HG02840 (cell line): Measurements from ENCODE around the gene DLEC1.
"Not testable (repeated sequence)": the region's sequence is repeated elsewhere in the genome, so short reads cannot be mapped to it uniquely, and the experiment has no call there.

ENCODE experiments used
- ATAC-seq: cut with Tn5 transposase; IDR thresholded peaks from one replicate; pipeline ENCODE4 v1.9.1; 2021; ENCODE audit warnings: mild to moderate bottlenecking, moderate library complexity, moderate number of reproducible peaks; ENCODE audit not compliant: unreplicated experiment, low FRiP score

DLEC1 gene

DNA sequence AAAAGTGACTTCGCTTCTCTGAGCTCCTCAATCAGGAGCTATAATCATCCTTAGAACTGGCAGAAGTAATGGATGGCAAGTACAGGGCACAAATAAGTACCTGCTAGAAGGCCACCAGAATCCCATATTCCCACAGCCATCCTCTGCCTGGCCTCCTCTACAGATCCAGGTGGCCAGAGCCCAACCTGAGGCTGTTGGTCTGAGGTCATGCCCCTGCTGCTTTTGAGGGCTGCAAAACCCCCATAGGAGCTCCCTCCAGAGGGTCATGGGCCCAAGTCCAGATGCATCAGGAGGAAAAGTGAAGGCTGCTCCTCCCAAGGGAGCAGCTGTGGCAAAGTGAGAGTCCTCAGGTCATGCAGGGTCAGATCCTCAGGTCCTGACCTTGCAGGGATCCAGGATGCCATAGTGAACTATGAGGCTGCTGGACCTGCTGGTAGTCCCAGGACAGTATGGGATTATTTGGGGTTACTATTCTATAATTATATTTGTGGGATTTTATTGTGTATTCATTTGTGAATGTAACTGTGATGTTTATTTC, 6.6 kb upstream of the DLEC1 start:
- ATAC-seq, result no peak

DNA sequence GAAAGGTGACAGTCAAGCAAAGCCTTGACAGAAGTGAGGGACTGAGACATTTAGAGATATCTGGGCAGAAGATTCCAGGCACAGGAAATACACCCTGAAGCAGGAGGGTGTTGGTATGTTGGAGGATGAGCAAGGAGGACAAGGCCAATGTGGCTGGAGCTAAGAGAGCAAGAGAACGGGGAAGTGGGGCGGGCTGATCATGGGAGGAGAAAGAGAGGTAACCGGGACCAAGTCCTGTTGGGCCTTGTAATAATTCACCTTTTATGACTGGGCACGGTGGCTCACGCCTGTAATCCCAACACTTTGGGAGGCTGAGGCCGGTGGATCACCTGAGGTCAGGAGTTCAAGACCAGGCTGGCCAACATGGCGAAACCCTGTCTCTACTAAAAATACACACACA, 5.4 kb upstream of the DLEC1 start:
- ATAC-seq, result not testable (repeated sequence)

DNA sequence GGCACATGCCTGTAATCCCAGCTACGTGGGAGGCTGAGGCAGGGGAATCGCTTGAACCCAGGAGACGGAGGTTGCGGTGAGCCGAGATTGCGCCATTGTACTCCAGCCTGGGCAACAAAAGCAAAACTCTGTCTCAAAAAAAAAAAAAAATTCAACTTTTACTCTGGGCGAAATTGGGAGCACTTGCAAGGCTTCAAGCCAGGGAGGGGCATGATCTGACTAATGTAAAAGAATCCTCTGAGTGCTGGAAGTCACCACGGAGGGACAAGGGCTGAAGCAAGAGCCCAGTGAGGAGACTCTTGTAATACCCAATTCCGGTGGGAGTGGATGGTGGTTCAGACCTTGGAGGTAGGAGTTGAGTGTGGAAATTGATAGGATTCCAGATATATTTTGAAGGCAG, 4.7 kb upstream of the DLEC1 start:
- not testable (repeated sequence) for ATAC-seq

DNA sequence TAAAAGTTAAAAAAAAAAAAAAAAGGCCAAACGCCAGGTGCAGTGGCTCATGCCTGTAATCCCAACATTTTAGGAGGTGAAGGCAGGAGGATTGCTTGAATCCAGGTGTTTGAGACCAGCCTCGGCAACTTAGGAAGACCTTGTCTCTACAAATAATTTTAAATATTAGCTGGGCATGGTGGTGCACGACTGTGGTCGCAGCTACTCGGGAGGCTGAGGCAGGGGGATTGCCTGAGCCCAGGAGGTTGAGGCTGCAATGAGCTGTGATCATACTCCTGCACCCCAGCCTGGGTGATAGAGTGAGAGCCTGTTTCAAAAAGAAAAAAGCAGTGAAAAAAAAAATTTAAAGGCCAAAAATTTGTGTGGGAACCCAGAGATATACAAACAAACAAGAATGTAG, 2.7 kb upstream of the DLEC1 start:
- no peak for ATAC-seq

DNA sequence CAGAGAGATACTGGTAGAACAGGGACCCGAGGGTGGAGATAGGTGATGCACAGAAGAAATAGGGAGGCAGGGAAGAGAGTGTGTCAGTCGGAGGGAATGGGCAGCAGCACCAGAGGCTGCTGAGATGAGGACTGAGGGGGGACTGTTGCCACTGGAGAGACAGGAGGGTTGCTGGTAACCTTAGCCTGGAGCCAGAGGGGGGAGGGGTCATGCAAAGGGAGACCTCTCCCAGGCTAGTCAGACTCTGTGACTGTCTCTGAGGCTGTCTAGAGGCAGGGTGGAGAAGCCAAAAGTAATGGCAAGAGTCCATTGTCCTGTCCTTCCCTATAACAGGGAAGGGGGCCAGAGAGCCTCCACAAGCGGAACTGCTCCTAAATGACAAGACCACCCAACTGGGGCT, 2.1 kb upstream of the DLEC1 start:
- ATAC-seq, result no peak

DNA sequence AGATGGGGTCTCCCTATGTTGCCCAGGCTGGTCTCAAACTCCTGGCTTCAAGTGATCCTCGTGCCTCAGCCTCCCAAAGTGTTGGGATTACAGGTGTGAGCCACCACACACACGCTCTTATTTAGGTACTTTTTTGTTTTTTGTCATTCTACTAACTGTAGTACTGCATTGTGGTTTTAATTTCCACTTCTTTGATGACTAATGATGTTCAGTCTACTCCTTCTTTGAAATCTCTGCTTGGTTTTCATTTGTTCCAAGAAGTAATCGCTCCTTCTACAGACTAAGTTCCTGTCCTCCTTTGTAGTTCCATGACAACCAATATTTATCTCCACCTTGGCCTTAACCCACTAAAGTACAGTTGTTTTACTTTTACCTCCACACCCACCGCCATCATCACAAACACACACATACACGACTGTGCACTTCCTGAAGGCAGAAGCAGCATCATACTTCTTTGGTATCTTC, 529 bp upstream of the DLEC1 start:
- ATAC-seq, result no peak

DNA sequence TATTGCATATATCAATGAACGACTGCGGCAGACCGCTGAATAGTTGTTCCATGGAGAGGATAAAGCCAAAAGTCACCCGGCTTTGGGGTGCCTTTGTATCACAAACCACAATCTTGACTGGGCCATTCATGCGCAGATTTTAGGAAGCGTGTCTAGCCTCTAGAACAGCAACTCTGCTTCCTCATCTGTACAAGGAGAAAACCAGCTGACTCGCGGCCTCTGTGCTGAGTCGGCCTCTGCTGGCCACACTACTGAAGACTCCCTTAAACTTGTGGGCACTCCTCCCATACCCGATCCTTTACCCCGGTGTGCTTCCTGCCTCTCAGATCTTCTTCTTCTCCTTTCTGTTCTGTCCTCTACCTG, 872 bp downstream of the DLEC1 start:
- peak; percentile 37 for ATAC-seq

DNA sequence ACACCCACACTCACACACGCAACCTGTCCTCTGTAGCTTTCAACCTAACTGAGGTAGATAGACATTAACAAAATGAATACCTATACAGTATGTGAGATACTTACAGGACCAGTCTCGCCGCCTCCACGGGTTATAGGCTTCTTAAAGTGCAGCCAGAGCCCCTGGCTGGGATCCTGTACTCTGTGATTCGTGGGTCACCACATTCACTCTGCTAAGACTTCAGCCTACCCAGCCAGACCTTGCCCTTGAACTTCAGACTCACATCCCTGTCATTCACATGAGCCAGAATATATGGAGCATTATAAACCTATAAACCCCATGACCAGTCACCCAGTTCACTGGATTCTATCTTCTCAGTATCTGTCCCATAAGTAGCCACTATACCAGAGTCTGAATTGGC, 1.4 kb downstream of the DLEC1 start:
- ATAC-seq, result no peak

DNA sequence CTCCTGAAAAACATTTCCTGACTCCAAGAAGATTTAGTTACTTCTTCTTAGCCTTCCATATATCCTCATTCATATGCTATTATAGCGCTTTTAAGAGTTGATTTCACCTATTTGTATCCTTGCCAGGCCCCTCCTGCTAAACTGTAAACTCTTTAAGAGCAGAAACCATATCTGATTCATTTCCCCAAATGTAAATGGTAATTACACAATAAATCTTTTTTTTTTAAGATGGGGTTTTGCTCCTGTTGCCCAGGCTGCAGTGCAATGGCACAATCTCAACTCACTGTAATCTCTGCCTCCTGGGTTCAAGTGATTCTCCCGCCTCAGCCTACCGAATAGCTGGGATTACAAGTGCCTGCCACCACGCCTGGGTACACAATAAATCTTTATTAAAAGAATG, 4.5 kb downstream of the DLEC1 start:
- ATAC-seq, result no peak

DNA sequence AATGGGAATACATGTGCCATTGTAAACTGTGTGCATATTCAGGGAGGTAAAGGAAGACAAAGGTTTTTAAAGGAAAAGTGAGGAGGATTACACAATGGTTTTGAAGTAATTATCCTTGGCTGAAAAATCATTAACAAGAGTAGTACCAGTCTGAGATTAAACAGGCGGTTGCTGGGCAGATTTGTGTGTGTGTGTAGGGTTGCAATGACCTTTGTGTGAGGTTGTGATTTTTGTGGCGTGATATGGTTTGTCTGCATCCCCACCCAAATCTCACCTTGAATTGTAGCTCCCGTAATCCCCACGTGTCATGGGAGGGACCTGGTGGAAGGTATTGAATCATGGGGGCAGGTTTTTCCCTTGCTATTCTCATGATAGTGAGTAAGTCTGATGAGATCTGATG, 7.0 kb downstream of the DLEC1 start:
- no peak for ATAC-seq

DNA sequence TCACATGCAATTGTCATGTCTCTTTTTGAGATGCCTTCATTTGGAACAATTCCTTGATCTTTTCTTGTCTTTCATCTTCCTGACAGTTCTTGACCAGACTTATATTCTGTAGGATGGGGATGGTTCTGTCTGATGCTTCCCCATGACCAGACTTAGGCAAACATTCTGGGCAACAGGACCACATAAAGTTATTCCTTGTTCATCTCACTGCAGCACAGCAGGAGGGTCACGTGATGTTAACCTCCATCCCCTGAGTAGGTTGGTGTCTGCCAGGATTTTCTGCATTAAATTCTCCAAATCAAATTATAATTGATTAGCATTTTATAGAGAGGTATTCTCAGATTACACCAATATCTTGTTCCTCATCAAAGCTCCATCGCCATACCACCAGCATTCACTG, 7.8 kb downstream of the DLEC1 start:
- ATAC-seq, result no peak

DNA sequence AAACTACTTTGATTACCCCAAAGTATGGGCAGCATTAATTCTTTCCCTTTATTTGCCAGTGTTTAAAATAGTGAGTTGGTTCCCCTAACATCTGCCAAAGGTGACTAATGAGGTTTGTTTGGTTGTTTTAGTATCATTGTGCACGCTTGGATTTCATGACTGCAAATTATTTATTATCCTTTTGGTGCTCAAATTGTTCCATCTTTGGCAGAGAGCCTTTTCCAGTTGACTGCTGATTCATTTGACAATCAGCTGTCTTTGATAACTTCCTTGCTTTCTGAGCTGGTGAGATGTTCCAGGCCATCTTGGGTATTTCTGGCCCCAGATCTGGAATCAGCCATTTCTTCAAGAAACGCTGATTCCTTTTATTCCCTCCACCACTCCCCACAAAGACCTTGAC, 8.9 kb downstream of the DLEC1 start:
- ATAC-seq, result no peak

DNA sequence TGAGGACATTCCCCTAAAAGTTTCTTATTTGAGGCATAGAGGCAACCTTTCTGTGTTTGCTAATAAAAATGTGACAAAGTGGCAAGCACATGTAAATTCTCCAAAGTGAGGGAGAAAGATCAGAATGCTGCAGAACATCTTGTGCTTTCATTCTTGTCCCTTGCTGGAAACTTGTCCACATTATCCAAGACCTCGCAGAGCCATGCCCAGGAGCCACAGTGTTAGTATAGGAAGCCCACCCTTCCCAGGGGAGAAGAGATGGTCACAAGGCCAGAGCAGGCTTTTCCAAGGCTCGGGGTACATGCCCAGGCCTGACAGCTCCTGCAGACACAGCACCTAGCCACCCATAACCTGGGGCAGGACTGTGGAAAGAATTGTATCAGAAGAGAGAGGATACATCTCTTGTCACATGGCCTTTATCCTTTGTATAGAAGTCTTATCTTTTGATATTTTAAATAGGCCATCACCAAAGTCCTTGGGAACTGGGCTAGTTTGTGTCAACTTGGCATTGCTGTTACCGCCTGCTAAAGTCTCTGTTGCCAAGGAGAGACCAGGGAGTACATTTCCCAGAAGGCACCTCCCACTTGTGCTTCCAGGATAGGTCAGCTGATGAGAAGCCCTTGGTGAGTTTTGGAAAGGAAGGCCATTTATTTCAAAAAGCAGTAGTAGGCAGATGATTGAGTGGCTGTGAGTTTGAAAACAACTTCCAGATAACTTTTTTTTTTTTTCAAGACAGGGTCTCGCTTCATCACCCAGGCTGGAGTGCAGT, 10.5 kb downstream of the DLEC1 start:
- ATAC-seq, result no peak

DNA sequence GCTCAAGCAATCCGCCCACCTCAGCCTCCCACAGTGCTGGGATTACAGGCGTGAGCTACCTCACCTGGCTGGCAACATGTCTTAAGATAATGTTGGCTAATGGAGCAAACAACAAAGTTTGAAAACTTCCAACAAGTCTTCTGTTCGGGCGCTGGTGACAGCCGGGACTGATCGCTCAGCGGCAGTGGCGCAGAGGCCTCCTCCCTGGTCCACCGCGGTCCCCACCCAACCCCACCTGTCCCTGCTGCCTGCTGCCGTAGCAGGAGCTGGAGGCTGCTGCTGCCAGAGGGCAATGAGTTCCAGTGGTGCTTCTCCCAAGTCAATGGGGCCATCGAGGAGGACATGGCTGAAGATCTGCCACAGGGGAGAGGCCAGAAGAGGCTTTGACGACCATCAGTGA, 12.1 kb downstream of the DLEC1 start:
- ATAC-seq, result no peak

DNA sequence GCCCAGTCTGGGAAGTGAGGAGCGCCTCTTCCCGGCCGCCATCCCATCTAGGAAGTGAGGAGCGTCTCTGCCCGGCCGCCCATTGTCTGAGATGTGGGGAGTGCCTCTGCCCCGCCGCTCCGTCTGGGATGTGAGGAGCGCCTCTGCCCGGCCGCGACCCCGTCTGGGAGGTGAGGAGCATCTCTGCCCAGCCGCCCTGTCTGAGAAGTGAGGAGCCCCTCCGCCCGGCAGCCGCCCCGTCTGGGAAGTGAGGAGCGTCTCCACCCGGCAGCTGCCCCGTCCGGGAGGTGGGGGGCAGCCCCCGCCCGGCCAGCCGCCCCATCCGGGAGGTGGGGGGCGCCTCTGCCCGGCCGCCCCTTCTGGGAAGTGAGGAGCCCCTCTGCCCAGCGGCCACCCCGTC, 14.3 kb downstream of the DLEC1 start:
- ATAC-seq, result not testable (repeated sequence)

DNA sequence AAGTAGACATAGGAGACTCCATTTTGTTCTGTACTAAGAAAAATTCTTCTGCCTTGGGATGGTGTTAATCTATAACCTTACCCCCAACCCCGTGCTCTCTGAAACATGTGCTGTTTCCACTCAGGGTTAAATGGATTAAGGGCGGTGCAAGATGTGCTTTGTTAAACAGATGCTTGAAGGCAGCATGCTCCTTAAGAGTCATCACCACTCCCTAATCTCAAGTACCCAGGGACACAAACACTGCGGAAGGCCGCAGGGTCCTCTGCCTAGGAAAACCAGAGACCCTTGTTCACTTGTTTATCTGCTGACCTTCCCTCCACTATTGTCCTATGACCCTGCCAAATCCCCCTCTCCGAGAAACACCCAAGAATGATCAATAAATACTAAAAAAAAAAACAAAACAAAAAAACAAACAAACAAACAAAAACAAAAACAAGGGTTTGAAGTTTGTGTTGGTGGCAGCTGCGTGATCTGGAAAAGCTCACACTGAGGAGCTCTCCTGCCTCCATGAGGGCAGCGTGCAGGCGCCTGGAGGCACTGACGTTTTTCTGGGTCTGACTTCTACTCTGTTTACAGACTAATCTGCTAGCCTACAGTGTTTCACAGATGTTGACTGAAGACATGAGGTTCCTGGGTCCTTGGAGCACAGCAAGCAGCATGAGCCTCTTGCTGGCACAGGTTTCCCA, 14.9 kb downstream of the DLEC1 start:
- ATAC-seq, result not testable (repeated sequence)

DNA sequence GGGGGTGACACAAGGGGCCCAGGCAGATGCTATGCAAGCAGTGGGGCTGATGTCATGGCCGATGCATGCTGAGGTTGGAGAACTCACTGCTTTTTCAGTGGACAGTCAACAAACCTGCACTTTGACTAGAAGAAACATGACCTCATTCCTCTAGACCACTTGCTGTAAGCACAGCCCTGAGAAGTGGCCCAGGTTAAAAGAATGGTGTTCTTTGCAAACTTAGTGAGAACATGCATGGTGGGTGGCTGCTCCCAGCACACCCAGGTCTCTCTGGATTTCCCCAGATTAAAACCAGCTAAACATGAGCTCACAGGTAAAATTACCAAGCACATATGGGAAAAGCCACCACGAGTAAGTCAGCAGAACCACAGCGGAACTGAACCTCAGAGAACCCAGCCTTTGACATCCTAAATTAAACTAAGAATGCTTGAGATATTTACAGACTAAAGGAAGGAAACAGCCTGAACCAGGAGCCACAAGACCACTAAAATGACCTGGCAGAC, 15.5 kb downstream of the DLEC1 start:
- no peak for ATAC-seq

DNA sequence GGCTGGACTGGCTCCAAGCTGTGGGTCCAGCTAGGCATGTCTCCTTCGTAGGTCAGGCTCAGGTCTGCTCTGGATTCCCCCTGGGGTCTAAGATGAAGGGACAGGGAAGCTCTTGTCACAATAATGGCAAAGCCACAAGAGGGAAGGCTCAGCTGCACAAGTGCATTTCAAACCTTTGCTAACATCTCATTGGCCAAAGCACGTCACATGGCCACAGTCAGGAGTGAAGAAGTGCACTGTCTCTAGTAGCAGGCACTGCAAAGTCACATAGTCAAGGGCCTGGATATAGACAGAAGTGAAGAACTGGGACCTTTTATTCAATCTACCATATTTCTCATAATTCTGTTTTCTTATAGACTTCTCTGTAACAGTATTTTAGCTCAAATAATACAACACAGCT, 20.1 kb downstream of the DLEC1 start:
- no peak for ATAC-seq

DNA sequence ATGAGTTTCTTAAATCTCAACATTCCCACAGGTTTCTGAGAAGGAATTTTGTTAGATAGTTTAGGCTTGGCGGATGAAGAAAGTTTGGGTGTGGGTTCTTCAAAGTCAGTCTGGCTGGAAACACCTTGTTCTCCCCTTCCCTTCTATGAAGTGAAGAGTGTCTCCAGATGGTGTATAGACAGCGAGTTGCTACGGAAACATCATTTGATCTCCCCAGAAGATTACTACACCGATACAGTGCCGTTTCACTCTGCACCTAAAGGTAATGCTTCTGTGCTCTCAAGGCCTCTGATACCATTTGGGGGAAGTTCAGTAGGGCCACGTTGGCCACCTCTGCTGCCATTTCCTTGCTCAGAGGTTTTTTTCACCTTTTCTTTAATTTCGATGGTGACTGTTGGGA, 20.6 kb downstream of the DLEC1 start:
- ATAC-seq, result no peak

DNA sequence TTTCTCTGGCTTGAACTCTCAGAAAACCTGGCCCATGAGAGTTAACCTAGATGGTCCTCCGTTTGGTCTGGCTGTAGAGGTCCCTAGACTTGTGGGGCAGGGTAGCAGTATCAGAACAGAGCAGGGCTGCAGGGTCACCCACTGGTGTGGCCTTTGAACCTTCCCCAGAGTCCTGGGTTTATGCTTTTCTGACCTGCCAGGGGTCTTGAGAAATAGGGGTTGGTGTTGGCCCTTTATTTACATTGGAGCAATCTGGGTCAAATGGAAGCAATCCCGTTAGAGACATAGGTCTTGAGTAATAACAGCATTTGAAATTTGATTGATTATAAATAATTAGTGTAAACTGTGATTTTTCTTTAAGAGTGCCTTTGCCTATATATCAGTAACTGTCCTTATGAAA, 23.8 kb downstream of the DLEC1 start:
- ATAC-seq, result no peak

DNA sequence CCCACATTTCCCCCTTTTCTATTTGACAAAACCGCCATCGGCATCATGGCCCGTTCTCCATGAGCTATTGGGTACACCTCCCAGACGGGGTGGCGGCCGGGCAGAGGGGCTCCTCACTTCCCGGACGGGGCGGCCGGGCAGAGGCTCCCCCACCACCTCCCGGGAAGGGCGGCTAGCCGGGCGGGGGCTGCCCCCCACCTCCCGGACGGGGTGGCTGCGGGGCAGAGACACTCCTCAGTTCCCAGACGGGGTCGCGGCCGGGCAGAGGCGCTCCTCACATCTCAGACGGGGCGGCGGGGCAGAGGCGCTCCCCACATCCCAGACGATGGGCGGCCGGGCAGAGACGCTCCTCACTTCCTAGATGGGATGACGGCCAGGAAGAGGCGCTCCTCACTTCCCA, 25.4 kb downstream of the DLEC1 start:
- ATAC-seq, result not testable (repeated sequence)
